Prostate gland (tissue), 2 donors: Measurements from ENCODE around the gene C10orf90. TPM values are rescaled to one million over a fixed set of nuclear protein-coding genes. Genes with fewer than 3 reads are reported as not detected.

ENCODE experiments used
- DNase-seq: peaks from one replicate; pipeline ENCODE4 v3.0.0-alpha.2; 2019; ENCODE audit warnings: low spot score
- H3K27ac ChIP-seq, 2 donors: fragments of 200-600 bp; sonication (generic); 2 replicates each; pipeline ENCODE4 v1.5.1; 2017 to 2019
- H3K27me3 ChIP-seq: fragments of 200-600 bp; sonication (generic); replicated peaks from 2 replicates; pipeline ENCODE4 v1.5.1; 2019; ENCODE audit not compliant: insufficient read depth
- H3K36me3 ChIP-seq, 2 donors: fragments of 200-600 bp; sonication (generic); 1 replicate in 1 of 2; 2 replicates in 1 of 2; pipeline versions ENCODE4 v1.5.1 to v1.8.1; 2017 to 2019
- H3K4me1 ChIP-seq: fragments of 200-600 bp; sonication (generic); replicated peaks from 2 replicates; pipeline ENCODE4 v1.5.1; 2019
- H3K4me3 ChIP-seq, 2 donors: fragments of 200-600 bp; sonication (generic); 2 replicates each; pipeline ENCODE4 v1.5.1; 2017 to 2019
- H3K9me3 ChIP-seq: fragments of 200-600 bp; sonication (generic); 2 replicates; pipeline ENCODE4 v1.5.1; 2017
- POLR2A ChIP-seq: fragments of 450-650 bp; IDR thresholded peaks from one replicate; pipeline ENCODE4 v1.6.1; 2016; ENCODE audit warnings: antibody characterized with exemption, mild to moderate bottlenecking
- POLR2AphosphoS5 ChIP-seq: sonication (generic); formaldehyde crosslinking; IDR thresholded peaks from one replicate; pipeline ENCODE4 v1.6.1; 2017; ENCODE audit warnings: antibody characterized with exemption
- WGBS: methylation state at CpG from one replicate; pipeline ENCODE4 v1.1.5; 2018; 5-methylcytosine and 5-hydroxymethylcytosine counted together
- intact Hi-C: fragments of 100-400 bp; cut with DNase I; formaldehyde crosslinking; loops from one replicate; pipeline ENCODE4 v1.14.2; 2022
- total RNA-seq, 2 donors: library from RNA; depleted of rRNA; stranded (reverse); fragments of >200 nt; gene quantifications; one replicate each; pipeline ENCODE4 v1.1.0, GENCODE V29; 2016
- TF ChIP-seq, protein P1 (sequence below), 4 experiments: fragments of 200-600 bp in 2 of 4; fragments of 450-650 bp in 2 of 4; sonication (generic) in 2 of 4; IDR thresholded peaks; 1 replicate in 3 of 4; 2 replicates in 1 of 4; pipeline ENCODE4 v1.5.1; 2016 to 2019; ENCODE audit warnings: antibody characterized with exemption in 4 of 4, mild to moderate bottlenecking in 2 of 4, moderate library complexity in 2 of 4

C10orf90 gene
- total RNA-seq, 2 donors from 2014 or later: 0.45 TPM; not detected in 1

DNA sequence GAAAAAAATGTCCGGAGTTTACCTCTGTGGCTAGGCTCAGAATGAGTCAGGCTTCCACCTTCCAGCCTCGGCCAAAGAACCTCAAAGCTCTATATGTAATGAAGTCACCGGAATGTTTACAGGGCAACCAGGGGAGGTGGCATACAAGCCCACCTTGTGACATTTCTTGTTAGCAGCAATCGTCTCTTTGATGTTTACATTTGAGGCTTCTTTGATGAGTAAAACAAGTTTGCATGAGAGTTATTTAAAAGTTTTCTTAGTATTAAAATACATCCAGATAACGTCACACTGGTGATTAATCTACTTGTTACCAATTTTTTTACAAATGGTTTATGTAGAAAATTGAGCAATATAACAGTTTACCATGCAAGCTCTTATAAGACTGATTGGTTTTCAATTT, 149.1 kb downstream of the C10orf90 start:
- intact Hi-C loops: no loop called here
- TF ChIP-seq, protein P1, sequence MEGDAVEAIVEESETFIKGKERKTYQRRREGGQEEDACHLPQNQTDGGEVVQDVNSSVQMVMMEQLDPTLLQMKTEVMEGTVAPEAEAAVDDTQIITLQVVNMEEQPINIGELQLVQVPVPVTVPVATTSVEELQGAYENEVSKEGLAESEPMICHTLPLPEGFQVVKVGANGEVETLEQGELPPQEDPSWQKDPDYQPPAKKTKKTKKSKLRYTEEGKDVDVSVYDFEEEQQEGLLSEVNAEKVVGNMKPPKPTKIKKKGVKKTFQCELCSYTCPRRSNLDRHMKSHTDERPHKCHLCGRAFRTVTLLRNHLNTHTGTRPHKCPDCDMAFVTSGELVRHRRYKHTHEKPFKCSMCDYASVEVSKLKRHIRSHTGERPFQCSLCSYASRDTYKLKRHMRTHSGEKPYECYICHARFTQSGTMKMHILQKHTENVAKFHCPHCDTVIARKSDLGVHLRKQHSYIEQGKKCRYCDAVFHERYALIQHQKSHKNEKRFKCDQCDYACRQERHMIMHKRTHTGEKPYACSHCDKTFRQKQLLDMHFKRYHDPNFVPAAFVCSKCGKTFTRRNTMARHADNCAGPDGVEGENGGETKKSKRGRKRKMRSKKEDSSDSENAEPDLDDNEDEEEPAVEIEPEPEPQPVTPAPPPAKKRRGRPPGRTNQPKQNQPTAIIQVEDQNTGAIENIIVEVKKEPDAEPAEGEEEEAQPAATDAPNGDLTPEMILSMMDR (IDR thresholded peaks at IDR 0.05): no peak
- no peak for TF ChIP-seq POLR2A
- no peak for TF ChIP-seq POLR2AphosphoS5
- 38% methylated on average over 5 of the region's 5 CpGs for WGBS

DNA sequence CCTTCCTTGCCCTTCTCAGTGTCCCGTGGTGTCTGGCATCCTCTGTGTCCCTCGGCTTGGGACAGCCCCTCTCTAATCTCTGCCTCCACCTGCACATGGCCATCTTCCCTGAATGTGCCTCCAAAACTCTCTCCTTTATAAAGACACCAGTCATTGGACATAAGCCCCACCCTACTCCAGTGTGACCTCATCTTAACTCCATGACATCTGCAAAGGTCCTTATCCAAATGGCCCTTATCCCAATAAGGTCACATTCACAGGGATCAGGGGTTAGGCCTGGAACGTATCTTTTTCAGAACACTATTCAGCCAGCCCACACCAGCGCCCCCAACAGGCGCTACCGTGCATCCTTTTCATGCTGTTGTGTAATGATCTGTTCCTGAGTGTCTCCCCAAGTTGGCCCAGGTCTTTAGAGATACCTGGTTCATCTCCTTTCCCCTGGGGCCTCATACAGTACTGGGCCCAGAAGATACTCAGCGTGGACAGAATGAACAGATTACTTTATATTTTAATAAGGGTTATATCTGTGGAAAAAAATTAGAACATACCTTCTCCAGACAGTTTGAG, 149.7 kb downstream of the C10orf90 start:
- no peak for TF ChIP-seq POLR2AphosphoS5
- TF ChIP-seq, protein P1 (IDR thresholded peaks at IDR 0.05): no peak
- TF ChIP-seq POLR2A: no peak
- no peak overlapping the region for H3K27ac ChIP-seq
- WGBS: 81% methylated on average over 7 of the region's 7 CpGs
- no peak for DNase-seq
- no peaks in the 10 kb centered on the region for H3K4me1 ChIP-seq
- H3K27me3 ChIP-seq: no peaks in the 10 kb centered on the region
- no peaks in the 10 kb centered on the region for H3K9me3 ChIP-seq
- intact Hi-C loops: no loop called here
- no peaks in the 10 kb centered on the region for H3K36me3 ChIP-seq
- H3K4me3 ChIP-seq: no peak overlapping the region

More for the DNA sequence above, 149.1 kb downstream of the C10orf90 start:
- no peaks in the 10 kb centered on the region for H3K4me1 ChIP-seq
- no peak for DNase-seq
- no peaks in the 10 kb centered on the region for H3K27me3 ChIP-seq
- H3K4me3 ChIP-seq: no peak overlapping the region
- no peak overlapping the region for H3K27ac ChIP-seq
- H3K9me3 ChIP-seq: no peaks in the 10 kb centered on the region
- H3K36me3 ChIP-seq: no peaks in the 10 kb centered on the region

DNA sequence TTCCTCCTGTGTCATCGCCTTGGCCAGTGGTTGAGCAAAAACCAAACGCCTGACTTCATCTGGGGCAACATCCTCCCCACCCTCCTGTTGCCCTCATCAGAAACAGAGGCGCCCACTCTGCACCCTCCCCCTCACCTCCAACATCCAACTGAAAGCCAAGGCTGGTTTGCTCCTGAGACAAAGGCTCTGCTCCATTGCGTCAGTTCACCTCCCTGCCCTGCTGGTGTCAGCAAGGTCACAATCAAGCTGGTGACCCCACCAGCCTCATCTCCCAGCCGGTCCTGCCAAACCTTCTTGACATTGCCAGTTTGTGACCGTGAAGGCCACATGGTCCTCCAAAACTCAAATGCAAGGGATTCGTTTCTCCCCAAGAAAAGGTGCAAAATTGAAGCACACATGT, 150.5 kb downstream of the C10orf90 start:
- Histone ChIP-seq H3K9me3 (no peaks in the 10 kb centered on the region), H3K27ac (no peak overlapping the region), H3K36me3 (no peaks in the 10 kb centered on the region), H3K4me3 (no peak overlapping the region), H3K4me1 (no peaks in the 10 kb centered on the region), H3K27me3 (no peaks in the 10 kb centered on the region)
- WGBS: 95% methylated on average over 7 of the region's 7 CpGs
- no peak for DNase-seq
- intact Hi-C loops: no loop called here
- TF ChIP-seq, protein P1 (IDR thresholded peaks at IDR 0.05): no peak
- no peak for TF ChIP-seq POLR2AphosphoS5
- TF ChIP-seq POLR2A: no peak

DNA sequence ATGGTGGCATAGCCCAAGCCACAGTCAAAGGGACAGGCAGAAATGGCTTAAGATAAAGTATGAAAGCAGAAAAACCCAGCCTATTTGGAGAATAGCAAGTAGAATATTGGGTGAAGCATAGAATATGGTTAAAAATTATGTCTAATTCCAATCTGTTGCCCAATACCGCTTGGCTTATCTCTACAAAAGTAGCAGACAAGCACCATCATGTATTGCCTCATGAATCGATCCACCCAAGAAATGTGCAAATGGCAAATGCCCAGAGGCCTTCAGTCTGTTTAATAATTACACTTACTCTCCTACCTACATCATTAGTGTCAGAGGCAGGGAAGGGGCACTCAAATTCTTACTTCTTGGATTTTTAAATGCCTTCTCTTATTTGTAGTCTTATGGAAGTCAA, 151.3 kb downstream of the C10orf90 start:
- Histone ChIP-seq H3K27ac (no peak overlapping the region), H3K36me3 (no peaks in the 10 kb centered on the region), H3K9me3 (no peaks in the 10 kb centered on the region), H3K4me1 (no peaks in the 10 kb centered on the region), H3K4me3 (no peak overlapping the region), H3K27me3 (no peaks in the 10 kb centered on the region)
- intact Hi-C loops: no loop called here
- TF ChIP-seq POLR2A (no peak), POLR2AphosphoS5 (no peak)
- TF ChIP-seq, protein P1 (IDR thresholded peaks at IDR 0.05): no peak
- no peak for DNase-seq
- 74% methylated on average over 2 of the region's 2 CpGs for WGBS

DNA sequence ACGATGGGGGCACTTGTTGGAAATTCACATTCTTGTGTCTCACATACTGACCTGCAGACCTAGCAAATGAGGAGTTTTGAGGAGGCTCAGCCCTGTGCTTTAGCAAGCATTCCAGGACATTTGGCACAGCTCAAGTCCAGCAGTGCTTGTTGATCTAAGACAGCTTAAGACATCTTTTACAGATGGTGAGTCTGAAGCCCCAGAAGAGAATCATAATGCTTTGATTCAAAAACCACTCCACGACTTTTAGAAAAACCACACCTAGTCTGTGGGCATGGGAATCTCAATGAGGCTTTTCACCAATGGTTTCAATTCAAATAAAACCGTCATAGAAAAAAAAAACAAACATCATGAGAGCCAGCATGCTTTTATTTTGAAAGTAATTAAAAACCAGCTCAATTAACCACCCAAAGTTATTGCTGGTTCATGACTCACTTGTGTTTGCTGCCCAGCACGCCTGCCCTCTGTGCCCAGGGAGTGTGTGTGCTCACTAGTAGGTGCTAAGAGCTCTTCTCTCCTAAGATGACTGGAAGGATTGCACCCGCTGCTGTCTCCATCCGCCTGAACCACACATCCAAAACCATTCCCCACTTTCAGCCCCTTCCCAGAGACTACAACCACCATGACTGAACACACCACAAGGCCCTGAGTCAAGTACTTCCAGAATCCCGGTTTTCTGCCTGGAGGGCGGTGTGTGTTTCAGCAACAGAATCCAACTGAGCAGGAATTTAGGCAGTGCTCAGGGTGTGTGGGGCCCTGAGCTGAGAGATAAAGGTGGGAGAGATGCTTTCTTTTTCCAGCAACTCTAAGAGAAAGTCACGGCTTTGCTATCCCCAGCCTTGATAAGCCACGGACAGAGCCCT, 152.0 kb downstream of the C10orf90 start:
- TF ChIP-seq POLR2A (no peak), POLR2AphosphoS5 (no peak)
- TF ChIP-seq, protein P1 (IDR thresholded peaks at IDR 0.05): no peak
- Histone ChIP-seq H3K4me1 (no peaks in the 10 kb centered on the region), H3K27me3 (no peaks in the 10 kb centered on the region), H3K27ac (no peak overlapping the region), H3K36me3 (no peaks in the 10 kb centered on the region), H3K4me3 (no peak overlapping the region), H3K9me3 (no peaks in the 10 kb centered on the region)
- 82% methylated on average over 10 of the region's 10 CpGs for WGBS
- no peak for DNase-seq
- intact Hi-C loops: no loop called here
